Sigmoid colon (tissue), 4 donors: Measurements from ENCODE around the gene KCNH5.

ENCODE experiments used
- POLR2AphosphoS5 ChIP-seq, 4 donors: sonication (generic); formaldehyde crosslinking; IDR thresholded peaks; one replicate each; pipeline ENCODE4 v1.6.1; 2017; ENCODE audit warnings: antibody characterized with exemption in 4 of 4
- TF ChIP-seq, protein P1 (sequence below), 4 experiments: fragments of 450-650 bp in 3 of 4; fragments of 200-600 bp in 1 of 4; IDR thresholded peaks; one replicate each; pipeline ENCODE4 v1.5.1; 2016 to 2019; ENCODE audit warnings: antibody characterized with exemption in 4 of 4, mild to moderate bottlenecking in 3 of 4, moderate library complexity in 2 of 4

DNA sequence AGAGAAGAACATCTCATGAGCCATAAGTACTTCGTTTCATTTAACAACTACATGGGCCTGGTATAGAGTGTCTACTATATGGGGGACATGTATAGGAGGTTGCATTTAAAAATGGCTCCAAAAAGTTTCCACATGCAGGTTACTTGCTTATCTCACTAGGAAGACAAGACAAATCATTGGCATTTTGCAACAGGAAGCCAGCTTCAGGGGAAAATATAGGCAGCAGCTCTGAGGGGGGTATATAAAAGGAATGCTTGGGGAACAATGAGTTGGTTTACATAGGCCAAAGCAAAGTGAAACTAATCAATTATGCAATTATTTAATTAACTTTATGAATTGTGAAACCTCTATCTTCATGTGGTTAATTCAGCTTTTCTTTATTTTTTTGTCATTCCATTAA is 225.3 kb downstream of the KCNH5 start:
- no peak for TF ChIP-seq POLR2AphosphoS5 (IDR thresholded peaks at IDR 0.05)
- TF ChIP-seq, protein P1, sequence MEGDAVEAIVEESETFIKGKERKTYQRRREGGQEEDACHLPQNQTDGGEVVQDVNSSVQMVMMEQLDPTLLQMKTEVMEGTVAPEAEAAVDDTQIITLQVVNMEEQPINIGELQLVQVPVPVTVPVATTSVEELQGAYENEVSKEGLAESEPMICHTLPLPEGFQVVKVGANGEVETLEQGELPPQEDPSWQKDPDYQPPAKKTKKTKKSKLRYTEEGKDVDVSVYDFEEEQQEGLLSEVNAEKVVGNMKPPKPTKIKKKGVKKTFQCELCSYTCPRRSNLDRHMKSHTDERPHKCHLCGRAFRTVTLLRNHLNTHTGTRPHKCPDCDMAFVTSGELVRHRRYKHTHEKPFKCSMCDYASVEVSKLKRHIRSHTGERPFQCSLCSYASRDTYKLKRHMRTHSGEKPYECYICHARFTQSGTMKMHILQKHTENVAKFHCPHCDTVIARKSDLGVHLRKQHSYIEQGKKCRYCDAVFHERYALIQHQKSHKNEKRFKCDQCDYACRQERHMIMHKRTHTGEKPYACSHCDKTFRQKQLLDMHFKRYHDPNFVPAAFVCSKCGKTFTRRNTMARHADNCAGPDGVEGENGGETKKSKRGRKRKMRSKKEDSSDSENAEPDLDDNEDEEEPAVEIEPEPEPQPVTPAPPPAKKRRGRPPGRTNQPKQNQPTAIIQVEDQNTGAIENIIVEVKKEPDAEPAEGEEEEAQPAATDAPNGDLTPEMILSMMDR (IDR thresholded peaks at IDR 0.05): no peak
